ENCODE data around the gene RABEPK.

DNA sequence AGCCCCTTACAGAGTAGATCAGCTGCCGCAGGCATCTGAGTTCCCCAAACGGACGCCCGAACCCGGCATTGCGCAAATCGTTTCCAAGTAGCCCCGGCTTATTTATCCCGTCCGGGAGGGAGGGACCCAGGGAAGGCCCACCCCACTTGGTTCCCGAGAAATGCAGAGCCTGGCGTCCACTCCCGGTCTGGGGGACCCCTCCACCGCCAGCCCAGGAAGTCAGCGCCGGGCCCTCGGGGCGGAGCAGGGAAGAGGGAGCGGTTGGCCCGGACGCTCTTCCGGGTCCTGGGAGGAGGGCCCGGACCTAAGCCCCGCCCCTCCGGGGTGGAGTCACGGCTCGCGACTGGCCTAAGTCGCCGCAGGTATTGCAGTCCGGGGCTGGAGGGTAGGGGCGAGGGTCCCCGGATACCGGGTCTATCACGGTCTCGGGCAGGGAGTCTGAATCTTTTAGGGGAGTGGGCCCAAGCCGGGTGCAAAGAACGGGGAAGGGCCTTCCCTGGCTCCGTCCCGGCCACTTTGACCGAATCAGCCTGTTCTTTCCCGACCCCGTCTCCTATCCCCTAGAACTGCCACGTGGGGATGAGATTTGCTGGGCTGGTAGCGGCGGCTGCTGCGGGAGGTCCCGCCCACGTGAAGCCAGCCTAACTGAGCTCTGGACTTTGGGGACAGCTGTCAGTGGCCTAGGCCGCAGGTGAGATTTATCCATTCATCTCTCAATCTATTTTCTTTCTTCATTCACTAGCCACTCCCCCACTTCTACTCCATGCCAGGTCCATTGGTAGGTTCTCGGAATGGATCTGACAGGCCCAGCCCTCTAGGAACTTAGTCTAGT is at the start of gene RABEPK:
- TF ChIP-seq, protein P1, sequence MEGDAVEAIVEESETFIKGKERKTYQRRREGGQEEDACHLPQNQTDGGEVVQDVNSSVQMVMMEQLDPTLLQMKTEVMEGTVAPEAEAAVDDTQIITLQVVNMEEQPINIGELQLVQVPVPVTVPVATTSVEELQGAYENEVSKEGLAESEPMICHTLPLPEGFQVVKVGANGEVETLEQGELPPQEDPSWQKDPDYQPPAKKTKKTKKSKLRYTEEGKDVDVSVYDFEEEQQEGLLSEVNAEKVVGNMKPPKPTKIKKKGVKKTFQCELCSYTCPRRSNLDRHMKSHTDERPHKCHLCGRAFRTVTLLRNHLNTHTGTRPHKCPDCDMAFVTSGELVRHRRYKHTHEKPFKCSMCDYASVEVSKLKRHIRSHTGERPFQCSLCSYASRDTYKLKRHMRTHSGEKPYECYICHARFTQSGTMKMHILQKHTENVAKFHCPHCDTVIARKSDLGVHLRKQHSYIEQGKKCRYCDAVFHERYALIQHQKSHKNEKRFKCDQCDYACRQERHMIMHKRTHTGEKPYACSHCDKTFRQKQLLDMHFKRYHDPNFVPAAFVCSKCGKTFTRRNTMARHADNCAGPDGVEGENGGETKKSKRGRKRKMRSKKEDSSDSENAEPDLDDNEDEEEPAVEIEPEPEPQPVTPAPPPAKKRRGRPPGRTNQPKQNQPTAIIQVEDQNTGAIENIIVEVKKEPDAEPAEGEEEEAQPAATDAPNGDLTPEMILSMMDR (IDR thresholded peaks at IDR 0.05): no peak
- peak in 1 of 2 donors; percentile 91 for TF ChIP-seq POLR2A (IDR thresholded peaks at IDR 0.05)
